ENCODE results near the gene POSTN. TPM values are rescaled to one million over a fixed set of nuclear protein-coding genes. Genes with fewer than 3 reads are reported as not detected.

The POSTN gene
- total RNA-seq = 10 to 100 TPM; 10.5 to 25.3 (median 20.0) TPM

- no peaks in the 10 kb centered on the region for H3K27me3 ChIP-seq
- no peaks in the 10 kb centered on the region for H3K9me3 ChIP-seq
- DNase-seq (no peak), ATAC-seq (no peak)
- in situ Hi-C loops (cut with MboI; ENCODE audit: low sequenced_read_pairs in 4 of 4) (loop anchor here in 1 of 4 donors (25.0 kb wide), 1 partner anchor 486 kb away; the partner anchor contains the start of gene CSNK1A1L), intact Hi-C loops (cut with DNase I; ENCODE audit: low total_unique reads) (no loop called here)
- peak within 1 kb of the TSS in 1 of 4 donors; percentile 12 for H3K4me3 ChIP-seq
- TF ChIP-seq POLR2A (IDR thresholded peaks at IDR 0.05) (no peak), CTCF (IDR thresholded peaks at IDR 0.05 in 4 of 5, conservative IDR thresholded peaks at IDR 0.05 in 1 of 5) (no peak)
- no peak within 1 kb of the TSS for H3K27ac ChIP-seq
- no peaks in the 10 kb centered on the region for H3K36me3 ChIP-seq
- H3K4me1 ChIP-seq = no peaks in the 10 kb centered on the region
Measured at GRCh38 chr13:37598597-37598996, at the start of gene POSTN. TSS of gene POSTN (minus strand) at chr13:37598768. CDS start at chr13:37598726, 42 bp downstream.

GRCh38 chr13:37647031-37647650 is 48.6 kb upstream of the POSTN start:
- TF ChIP-seq CTCF (IDR thresholded peaks at IDR 0.05 in 4 of 5, conservative IDR thresholded peaks at IDR 0.05 in 1 of 5) = no peak
- TF ChIP-seq POLR2A (IDR thresholded peaks at IDR 0.05) = no peak
- intact Hi-C loops (cut with DNase I; ENCODE audit: low total_unique reads) (no loop called here), in situ Hi-C loops (cut with MboI; ENCODE audit: low sequenced_read_pairs in 4 of 4) (no loop called here)
- no peak for DNase-seq
- Histone ChIP-seq H3K27me3 (no peaks in the 10 kb centered on the region), H3K9me3 (no peaks in the 10 kb centered on the region), H3K4me3 (no peak overlapping the region), H3K4me1 (no peaks in the 10 kb centered on the region), H3K36me3 (no peaks in the 10 kb centered on the region), H3K27ac (no peak overlapping the region)
- ATAC-seq = no peak

GRCh38 chr13:37646531-37646930 is 48.0 kb upstream of the POSTN start:
- TF ChIP-seq CTCF (IDR thresholded peaks at IDR 0.05 in 4 of 5, conservative IDR thresholded peaks at IDR 0.05 in 1 of 5) (no peak), POLR2A (IDR thresholded peaks at IDR 0.05) (no peak)
- Histone ChIP-seq H3K9me3 (no peaks in the 10 kb centered on the region), H3K27me3 (no peaks in the 10 kb centered on the region), H3K27ac (no peak overlapping the region), H3K4me1 (no peaks in the 10 kb centered on the region), H3K36me3 (no peaks in the 10 kb centered on the region), H3K4me3 (no peak overlapping the region)
- intact Hi-C loops (cut with DNase I; ENCODE audit: low total_unique reads) (no loop called here), in situ Hi-C loops (cut with MboI; ENCODE audit: low sequenced_read_pairs in 4 of 4) (no loop called here)
- DNase-seq (no peak), ATAC-seq (no peak)

GRCh38 chr13:37645181-37645740 is 46.7 kb upstream of the POSTN start:
- Histone ChIP-seq H3K4me3 (no peak overlapping the region), H3K27ac (no peak overlapping the region), H3K36me3 (no peaks in the 10 kb centered on the region), H3K27me3 (no peaks in the 10 kb centered on the region), H3K4me1 (no peaks in the 10 kb centered on the region), H3K9me3 (no peaks in the 10 kb centered on the region)
- TF ChIP-seq CTCF (IDR thresholded peaks at IDR 0.05 in 4 of 5, conservative IDR thresholded peaks at IDR 0.05 in 1 of 5) (no peak), POLR2A (IDR thresholded peaks at IDR 0.05) (no peak)
- in situ Hi-C loops (cut with MboI; ENCODE audit: low sequenced_read_pairs in 4 of 4) (no loop called here), intact Hi-C loops (cut with DNase I; ENCODE audit: low total_unique reads) (no loop called here)
- DNase-seq (no peak), ATAC-seq (no peak)
